Epidermal melanocyte (primary cell): Measurements from ENCODE around the gene TPSB2.

Experiments used
- DNase-seq: peaks from one replicate; pipeline ENCODE4 v3.0.0; 2011; ENCODE audit warnings: low spot score; ENCODE audit not compliant: insufficient read length

Gene TPSB2

GRCh38 chr16:1220841-1221627, 8.9 kb downstream of the TPSB2 start:
- DNase-seq = no peak

GRCh38 chr16:1220098-1220728, 9.8 kb downstream of the TPSB2 start:
- DNase-seq = no peak

GRCh38 chr16:1218930-1219611, 10.9 kb downstream of the TPSB2 start:
- no peak for DNase-seq

- DNase-seq = no peak
These were observed 11.7 kb downstream of the TPSB2 start for GRCh38 chr16:1218061-1218929.

- DNase-seq = no peak
These were observed 12.5 kb downstream of the TPSB2 start for GRCh38 chr16:1217526-1217925.

GRCh38 chr16:1216681-1217400, 13.1 kb downstream of the TPSB2 start:
- no peak for DNase-seq

GRCh38 chr16:1216296-1216619, 13.7 kb downstream of the TPSB2 start:
- no peak for DNase-seq

- no peak for DNase-seq
These were observed 14.2 kb downstream of the TPSB2 start for GRCh38 chr16:1215574-1216295.

GRCh38 chr16:1214719-1215118, 15.3 kb downstream of the TPSB2 start:
- no peak for DNase-seq

GRCh38 chr16:1213796-1214372, 16.1 kb downstream of the TPSB2 start:
- DNase-seq = no peak

- DNase-seq = no peak
These were observed 16.8 kb downstream of the TPSB2 start for GRCh38 chr16:1213231-1213630.

- DNase-seq = no peak
These were observed 17.3 kb downstream of the TPSB2 start for GRCh38 chr16:1212616-1213194.

- DNase-seq = no peak
These were observed 18.3 kb downstream of the TPSB2 start for GRCh38 chr16:1211451-1212268.

GRCh38 chr16:1210461-1210860, 19.5 kb downstream of the TPSB2 start:
- no peak for DNase-seq

GRCh38 chr16:1209081-1209480, 20.9 kb downstream of the TPSB2 start:
- no peak for DNase-seq

- DNase-seq = no peak
These were observed 21.6 kb downstream of the TPSB2 start for GRCh38 chr16:1208239-1208830.

- no peak for DNase-seq
These were observed 23.2 kb downstream of the TPSB2 start for GRCh38 chr16:1206786-1207185.

- DNase-seq = no peak
These were observed 23.7 kb downstream of the TPSB2 start for GRCh38 chr16:1206326-1206725.
